T follicular helper cell (primary cell): ENCODE data around the gene GBF1.
"Not testable (repeated sequence)": the region's sequence is repeated elsewhere in the genome, so short reads cannot be mapped to it uniquely, and the experiment has no call there.

Experiments
- DNase-seq: peaks from one replicate; pipeline ENCODE4 v3.0.0-alpha.2; 2020; ENCODE audit warnings: low read depth

Gene GBF1

DNA sequence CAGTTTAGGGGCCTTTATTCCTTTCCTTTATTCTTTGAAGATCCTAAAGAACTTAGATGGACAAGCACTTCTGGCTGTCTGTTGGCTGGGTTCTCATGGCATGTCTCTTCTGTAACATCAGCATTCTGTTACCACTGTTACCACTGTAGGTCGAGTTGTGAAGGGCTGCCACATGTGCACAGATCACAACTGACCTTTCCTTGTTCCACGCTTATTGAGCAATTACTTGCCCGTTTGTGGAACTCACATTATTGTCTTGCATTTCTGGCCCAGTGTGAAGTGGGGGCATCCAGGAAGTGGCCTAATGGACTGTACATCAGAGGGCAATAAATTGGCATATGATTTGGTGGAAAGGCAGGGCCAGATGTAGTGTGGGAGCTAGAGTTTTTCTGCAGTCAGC, 23.7 kb downstream of the GBF1 start:
- DNase-seq: no peak

DNA sequence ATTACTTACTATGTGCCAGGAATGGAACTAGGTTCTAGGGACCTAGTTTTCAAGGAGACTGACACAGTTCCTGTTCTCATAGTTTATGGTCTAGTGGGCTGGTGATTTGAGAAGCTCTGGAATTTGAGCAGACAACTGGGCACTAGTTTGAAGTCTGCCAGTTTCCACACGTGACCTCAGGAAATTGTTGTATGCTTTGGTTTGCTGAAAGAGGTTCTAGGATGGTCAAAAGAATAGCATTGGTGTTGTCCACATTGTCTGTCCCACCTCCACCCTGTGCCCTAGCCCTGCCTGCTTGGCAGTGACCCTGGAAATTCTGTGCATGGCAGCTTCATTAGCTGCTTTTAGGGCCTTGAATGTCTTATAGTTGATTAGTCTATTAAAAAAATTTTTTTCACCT, 28.7 kb downstream of the GBF1 start:
- DNase-seq: no peak

DNA sequence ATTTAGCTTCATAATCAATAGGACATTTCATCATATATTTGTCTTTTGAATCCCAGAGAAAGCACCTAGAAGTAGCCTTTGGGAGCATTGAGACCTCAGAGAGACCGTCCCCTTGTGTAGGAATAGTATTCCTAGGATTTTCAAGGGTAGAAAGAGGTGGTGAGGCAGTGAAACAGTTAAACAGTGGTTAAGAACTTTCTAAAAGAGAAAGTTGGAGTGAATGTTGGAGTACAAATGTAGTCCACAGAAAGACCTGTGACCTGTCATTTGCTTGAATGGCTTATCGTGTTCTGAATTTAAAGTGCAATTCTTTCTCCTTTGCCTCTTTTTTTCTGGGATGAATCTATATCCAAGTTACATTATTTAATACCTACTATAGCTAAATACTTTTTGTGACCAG, 30.0 kb downstream of the GBF1 start:
- DNase-seq: no peak

DNA sequence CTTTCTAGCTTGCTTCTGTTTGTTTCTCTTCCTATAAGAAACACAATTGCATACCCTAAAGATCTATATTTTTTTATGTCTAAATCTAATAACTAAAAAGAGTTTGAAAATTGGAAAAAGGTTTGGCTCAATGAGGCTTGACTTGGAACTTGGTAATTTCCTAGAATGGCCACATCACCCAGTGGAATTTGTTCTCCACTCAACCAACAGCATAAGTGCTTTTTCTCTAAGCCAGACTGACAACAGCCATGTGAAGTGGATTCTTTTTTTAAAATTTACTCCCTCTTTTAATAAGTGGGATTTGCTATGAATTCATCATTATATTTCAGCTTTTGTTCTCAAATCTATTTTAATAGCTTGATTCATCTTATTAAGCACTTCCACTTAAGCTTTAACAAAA, 33.8 kb downstream of the GBF1 start:
- no peak for DNase-seq

DNA sequence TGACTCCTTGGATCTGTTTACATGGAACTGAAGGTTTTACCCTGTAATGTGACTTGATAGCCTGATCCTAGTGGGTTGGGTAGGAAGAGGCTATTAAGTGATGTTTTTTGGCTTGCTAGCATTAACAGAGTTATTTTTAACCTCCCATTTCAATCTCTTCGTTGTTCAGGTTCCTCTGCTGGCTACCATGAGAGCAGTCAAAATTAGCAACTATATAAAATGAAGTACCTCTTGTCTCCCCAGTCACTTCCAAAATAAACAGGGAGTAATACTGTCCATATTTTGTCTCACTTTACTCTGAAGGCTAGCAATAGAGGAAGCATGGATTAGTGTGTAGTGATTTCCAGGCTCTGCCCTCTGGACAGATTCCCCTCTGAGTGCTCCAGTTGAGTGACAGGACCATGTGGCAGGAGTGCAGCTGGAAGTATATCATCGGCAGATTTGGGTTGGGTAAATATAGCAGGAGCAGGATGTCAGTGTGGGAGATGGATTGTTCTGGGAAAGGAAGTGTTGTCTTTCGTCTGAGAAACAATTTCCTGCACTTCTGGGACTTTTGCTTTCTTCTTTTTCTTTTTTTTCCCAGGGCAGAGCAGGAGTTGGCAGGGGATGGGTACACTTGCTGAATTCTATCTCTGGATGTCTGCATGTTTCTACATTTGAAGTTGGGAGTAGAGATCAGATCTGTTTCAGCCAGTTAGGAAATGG, 35.2 kb downstream of the GBF1 start:
- DNase-seq: no peak

DNA sequence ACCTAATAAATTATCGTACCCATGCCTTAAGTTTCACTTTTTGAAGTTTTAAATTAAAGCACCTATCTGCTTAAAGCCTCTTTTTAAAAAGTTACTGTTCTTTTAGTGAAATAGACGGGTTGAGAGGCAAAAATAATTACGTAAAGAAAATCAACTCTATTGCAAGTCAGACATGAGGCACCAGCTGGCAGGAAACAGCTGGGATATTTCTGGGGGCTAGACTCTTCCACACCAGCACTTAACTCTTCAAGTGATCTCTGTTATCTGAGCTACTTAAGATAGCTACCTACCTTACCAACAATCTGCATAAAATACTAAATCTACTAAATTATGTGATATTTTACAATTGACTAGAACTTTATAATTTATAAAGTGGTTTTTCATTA, 35.8 kb downstream of the GBF1 start:
- no peak for DNase-seq

DNA sequence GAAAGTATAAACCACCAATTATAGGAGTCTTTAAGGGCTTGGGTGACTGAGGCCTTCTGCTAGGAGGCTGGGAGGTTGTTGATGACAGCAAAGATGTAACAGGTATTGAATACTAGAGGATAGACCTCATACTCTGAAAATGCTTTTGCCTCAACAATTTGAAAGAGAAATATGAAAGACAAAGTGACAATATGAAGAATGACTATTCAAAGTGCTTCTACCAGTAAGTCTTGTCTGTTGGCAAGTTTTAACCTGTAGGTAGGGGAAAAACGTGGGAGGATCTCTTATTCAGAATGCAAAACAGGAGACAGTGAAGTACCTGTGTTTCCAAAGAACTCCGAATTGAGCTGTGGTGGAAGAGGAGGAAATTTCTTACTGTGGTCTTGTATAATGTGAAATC, 38.2 kb downstream of the GBF1 start:
- DNase-seq: no peak

DNA sequence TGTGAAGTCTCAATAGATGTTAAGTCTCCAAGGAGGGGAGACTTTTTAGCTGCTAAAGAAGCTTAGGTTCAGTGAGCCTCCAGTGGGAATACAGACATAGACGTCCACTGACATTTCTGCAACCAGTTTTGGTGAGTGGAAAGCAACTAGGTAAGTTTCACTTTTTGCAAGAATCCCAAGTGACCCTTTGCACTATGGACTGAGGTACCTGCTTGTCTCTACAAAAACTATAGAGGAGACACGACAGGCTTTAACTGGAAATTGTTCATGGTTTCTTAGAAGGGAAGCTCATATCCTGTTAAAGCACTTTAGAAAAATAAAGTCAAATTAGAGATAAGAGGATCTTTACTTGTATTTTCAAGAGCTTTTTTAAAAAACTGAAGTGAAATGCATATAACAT, 38.6 kb downstream of the GBF1 start:
- DNase-seq: no peak

DNA sequence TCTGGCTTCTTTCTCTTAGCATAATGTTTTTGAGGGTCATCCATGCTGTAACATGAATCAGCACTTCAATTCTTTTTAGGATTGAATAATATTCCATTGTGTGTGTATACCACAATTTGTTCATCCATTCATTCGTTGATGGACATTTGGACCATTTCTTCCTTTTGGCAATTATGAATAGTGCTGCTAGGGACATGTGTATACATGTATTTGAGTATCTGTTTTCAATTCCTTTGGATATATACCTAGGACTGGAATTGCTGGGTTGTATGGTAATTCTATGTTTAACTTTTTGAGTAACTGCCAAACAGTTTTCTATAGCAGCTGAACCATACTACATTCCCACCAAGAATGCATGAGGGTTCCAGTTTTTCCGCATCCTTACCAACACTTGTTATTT, 39.2 kb downstream of the GBF1 start:
- DNase-seq: no peak

DNA sequence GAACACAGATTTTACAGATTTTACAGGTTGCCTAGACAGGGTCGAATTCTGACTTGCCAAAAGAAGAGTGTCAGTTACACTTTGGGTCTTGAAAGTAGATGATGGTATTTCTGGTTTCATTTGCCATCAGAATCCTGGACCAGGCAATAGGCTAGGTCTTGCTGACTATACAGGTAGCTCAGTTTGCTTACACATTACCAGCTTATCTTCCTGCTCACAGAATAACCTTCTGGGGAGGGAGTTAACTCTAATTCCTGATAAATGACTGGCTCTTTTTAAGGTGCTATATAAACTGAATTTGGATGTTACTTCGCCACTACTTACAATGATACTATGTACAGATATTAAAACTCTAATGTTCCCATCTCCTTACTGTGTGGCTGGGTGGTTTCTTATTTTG, 39.8 kb downstream of the GBF1 start:
- no peak for DNase-seq

DNA sequence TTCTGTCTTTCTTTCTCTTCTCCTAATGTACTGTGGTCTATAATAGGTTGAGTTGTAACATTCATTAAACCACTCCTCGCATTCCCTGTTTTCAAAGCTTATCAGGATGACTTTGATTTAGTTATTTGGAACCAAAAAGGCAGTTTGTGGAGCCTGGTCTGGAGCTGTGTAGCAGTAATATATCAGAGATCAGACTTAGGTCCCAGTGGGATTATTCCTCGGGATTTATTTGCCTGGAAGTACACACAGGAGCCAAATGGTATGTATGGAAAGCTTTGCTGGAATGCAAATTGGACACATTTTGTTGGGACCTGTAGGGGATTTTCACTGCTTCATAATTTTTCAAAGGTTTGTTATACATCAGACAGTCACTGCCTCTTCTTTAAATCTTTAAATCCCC, 40.9 kb downstream of the GBF1 start:
- DNase-seq: no peak

DNA sequence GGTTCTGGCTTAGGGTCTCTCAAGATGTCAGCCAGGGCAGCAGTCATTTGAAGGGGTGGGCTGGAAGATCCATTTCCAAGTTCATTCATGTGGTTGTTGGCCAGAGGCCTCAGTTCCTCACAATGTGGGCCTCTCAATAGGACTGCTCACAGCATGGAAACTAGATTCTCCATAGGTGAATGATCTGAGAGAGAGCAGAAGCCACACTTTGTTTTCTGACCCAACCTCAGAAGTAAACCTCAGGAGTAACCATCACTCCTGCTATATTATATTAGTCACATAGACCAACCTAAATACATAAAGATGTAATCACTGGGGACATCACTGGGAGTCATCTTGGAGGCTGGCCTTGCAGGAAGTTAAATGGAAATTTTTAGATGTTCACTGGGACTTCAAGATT, 42.2 kb downstream of the GBF1 start:
- no peak for DNase-seq

DNA sequence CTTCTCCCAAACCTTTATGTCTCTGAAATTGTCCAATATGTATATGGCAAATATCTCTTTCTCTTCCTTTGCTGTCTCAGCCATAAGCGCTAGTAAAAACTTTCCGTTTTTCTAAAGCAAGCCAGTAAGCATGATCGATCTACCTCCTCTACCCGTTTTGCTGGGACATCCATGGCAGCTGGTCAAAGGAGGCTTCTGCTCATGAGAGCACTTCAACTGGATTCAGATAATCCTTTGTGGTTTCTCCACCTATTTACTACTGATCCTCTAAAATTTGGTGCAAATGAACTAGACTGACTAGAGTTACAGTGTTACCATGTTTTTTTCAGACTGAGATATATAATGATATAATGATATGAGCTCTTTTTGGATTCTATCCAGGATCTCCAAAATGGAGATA, 42.7 kb downstream of the GBF1 start:
- DNase-seq: no peak

DNA sequence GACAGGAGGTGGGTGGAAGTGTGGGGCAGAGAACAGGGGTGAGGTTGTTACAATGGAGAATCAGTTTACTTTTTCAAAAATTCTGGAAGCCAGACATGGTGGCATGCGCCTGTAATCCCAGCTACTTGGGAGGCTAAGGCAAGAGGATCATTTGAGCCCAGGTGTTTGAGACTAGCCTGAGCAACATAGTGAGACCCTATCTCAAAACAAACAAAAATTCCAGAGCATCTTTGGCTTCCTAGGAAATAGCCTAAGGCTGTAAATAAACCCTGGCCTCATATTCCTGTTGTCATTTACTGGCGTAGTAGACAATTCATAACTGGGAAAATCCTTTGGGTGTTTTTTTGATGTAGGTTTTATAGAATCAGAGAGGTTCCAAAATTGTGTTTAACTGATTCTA, 44.0 kb downstream of the GBF1 start:
- no peak for DNase-seq

DNA sequence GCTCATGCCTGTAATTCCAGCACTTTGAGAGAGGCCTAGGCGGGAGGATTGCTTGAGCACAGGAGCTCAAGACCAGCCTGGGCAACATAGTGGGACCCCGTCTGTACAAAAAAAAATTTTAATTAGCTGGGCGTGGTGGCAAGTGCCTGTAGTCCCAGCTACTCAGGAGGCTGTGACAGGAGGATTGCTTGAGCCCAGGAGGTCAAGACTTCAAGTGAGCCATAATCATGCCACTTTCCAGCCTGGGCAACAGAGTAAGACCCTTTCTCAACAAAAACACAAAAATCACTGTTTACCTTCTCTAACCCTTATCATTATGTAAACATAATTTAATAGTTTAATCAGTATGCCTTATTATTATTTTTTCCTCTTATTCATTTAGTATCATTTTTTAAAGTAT, 44.5 kb downstream of the GBF1 start:
- DNase-seq: no peak

DNA sequence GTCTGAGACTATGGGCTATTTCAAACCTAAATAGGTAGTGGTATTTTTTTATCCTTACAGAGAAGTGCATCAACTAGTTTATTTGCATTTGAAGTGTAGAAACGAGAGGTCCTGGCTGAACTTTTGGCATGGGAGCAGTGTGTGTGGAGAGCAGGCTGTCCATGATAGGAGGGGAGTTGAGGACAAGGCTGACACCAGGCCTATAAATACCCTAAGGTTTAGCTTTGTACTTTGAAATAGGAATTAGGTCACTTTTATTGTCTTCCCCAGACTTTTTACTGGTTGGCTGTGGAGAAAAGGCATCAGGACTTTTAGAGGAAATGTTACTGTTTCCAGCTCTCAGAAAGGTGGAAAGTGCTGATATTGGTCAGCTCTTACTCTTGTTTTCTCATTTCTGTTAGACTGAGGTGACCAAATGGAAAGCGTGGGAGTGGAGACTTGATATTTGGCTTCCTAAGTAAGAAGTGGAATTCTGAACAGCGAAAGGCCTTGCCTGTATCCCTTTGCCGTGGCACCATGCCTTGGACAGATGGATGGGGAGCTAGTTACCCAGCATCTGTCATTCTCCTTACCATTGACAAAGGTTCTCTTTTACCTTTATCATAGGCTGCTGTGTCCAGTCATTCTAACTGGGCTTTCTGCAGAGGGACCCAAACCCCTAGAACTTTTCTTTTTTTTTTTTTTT, 46.0 kb downstream of the GBF1 start:
- DNase-seq: no peak

DNA sequence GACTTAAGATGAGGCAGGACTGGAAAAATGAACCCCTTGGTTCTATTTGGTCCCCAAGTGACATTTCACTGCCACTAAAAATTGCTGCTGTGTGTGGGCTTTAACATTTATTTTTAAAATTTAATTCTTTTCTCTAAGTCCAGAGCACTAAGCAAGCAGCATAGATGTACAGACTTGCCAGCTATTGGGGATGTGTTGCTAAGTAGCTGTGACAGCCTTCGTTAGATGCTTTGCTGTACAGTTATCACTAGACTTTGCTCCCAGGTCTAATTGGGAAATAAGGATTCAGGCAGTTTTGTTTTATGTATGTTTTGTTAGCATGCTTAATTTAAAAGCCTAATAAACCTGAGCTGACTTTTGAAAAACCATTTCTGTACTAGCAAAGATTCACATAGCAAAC, 51.8 kb downstream of the GBF1 start:
- DNase-seq: no peak

DNA sequence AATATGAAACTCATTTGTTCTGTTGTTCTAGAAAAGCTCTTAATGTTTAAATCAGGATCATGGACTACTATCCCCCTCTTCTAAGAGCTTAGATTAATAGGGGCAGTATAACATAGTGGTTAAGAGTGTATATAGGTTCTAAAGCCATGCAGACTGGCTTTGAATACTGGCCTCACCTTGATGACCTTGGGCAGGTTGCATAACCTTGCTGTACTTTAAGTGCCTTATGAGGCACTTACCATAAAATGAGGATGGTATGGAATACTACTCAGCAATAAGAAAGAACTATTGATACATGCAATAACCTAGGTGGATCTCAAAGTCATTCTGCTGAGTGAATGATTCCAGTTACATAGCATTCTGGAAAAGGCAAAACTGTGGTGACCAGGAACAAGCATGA, 53.6 kb downstream of the GBF1 start:
- DNase-seq: no peak

DNA sequence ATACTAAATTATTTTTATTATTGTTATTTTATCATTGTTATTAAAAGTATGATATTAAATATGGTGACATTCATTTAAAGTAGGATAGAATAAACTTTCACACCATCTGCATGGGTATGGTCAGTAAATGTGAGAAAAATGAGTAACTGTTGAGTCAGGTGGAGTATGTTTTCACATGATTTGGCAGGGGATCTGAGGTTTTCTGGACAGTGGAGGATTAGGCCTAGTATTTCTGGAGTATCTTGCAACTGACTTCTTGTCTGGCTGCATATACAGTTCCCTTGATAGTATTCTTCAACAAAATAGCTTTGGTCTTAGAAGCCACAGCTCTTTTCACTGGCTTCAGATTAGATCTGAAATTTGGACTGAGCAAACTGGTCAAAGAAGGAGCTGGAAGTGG, 54.5 kb downstream of the GBF1 start:
- no peak for DNase-seq

DNA sequence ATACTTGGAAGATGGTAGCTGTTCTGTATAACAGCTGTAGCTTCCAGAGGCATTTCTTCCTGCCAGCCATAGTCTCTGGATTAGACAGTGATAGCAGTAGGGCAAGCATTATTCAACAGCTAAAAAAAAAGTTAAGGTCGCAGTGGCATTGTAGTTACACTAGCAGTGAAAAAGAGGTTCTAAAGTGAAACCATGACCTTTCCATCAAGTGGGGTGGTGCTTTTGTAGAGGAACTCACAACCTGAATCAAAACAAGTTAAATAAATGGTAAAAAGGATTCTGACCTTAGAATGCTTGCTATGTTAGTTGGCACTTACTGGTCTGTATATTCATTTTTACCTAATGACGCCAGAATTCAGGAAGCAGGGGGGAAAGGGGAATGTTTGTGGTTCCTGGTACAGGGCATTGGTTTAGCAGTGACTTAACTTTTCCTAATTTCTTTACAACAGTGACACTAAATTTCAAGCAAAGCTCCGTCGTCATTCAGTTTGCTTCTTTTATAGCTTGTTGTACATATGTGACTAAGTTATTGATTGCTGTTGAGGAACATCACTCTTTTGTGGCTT, 55.0 kb downstream of the GBF1 start:
- no peak for DNase-seq

DNA sequence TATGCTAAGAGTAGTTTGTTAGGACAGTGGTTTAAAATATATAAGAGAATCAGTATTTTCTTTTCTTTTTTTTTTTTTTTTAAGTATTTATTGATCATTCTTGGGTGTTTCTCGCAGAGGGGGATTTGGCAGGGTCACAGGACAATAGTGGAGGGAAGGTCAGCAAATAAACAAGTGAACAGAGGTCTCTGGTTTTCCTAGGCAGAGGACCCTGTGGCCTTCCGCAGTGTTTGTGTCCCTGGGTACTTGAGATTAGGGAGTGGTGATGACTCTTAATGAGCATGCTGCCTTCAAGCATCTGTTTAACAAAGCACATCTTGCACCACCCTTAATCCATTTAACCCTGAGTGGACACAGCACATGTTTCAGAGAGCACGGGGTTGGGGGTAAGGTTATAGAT, 55.6 kb downstream of the GBF1 start:
- not testable (repeated sequence) for DNase-seq

DNA sequence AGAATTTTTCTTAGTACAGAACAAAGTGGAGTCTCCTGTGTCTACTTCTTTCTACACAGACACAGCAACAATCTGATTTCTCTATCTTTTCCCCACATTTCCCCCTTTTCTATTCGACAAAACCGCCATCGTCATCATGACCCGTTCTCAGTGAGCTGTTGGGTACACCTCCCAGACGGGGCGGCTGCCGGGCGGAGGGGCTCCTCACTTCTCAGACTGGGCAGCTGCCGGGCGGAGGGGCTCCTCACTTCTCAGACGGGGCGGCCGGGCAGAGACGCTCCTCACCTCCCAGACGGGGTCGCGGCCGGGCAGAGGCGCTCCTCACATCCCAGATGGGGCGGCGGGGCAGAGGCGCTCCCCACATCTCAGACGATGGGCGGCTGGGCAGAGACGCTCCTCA, 56.0 kb downstream of the GBF1 start:
- not testable (repeated sequence) for DNase-seq

DNA sequence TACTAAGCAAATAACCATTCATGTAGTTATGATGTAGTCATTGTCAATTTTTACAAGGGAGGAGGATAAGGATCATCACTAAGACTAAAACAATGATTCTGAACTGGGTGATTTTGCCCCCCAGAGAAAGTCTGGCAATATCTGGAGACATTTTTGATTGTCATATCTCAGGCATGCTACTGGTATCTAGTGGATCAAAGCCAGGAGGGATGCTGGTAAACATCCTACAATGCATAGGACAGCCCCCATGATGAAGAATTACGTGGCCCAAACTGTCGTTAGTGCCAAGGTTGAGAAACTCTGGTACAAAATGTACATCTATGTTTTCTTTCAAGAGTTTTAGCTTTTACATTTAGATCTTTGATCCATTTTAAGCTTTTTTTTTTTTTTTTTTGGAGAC, 57.3 kb downstream of the GBF1 start:
- no peak for DNase-seq

DNA sequence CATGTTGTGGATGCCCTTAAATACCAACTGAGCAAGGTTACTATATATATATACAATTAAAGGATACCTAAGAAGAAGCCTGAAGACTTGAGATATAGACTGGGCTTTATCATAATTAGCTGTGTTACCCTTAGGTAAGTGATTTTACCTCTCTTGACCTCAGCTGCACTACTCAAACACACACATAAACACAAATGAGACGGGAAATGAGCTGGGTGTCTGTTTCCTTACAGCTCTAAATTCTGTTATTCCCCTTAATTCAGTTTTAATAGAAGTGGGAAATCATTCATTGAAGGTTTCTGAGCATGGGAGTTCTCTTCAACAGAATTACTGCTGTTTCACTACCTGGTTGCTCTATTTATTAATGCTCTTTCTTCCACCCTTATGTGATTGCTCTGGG, 60.7 kb downstream of the GBF1 start:
- no peak for DNase-seq
